ENCODE results near the gene PPP1R2C. TPM values are rescaled to one million over a fixed set of nuclear protein-coding genes. Genes with fewer than 3 reads are reported as not detected.

Gene PPP1R2C
- total and polyA plus RNA-seq, 2 of the 4 experiments (the other 2 are of a cell fraction) = not detected

GRCh38 chrX:42772874-42773273 lies 5.1 kb downstream of the PPP1R2C start:
- no peak overlapping the region for H2BK5ac ChIP-seq (ENCODE audit: low read depth, low read length, poor library complexity, severe bottlenecking)
- DNase-seq = no peak
- no peak overlapping the region for H4K91ac ChIP-seq (ENCODE audit: insufficient read depth, low read depth, low read length)
- POLR2A ChIA-PET (ENCODE audit: unreplicated experiment) = no interaction called here
- CTCF ChIA-PET = no interaction called here
- no peaks in the 10 kb centered on the region for H3K36me3 ChIP-seq (ENCODE audit: control insufficient read depth, insufficient read depth, low read length)
- no peak overlapping the region for H3K18ac ChIP-seq (ENCODE audit: low read depth, low read length)
- no peak overlapping the region for H2BK20ac ChIP-seq (ENCODE audit: low read depth, low read length)
- H3K9me3 ChIP-seq (ENCODE audit: control insufficient read depth, insufficient read depth, low read length) = peaks cover 4% of the 10 kb centered on the region
- H3K14ac ChIP-seq (replicated peaks; ENCODE audit: low read depth, low read length) = no peak overlapping the region
- no peaks in the 10 kb centered on the region for H3K9me1 ChIP-seq (ENCODE audit: insufficient read depth, low read length)
- H4K20me1 ChIP-seq (ENCODE audit: insufficient read depth, low read length) = no peaks in the 10 kb centered on the region
- no peak for ATAC-seq (ENCODE audit: low read depth)
- no peaks in the 10 kb centered on the region for H3K79me1 ChIP-seq (ENCODE audit: low read depth in 1 of 2, low read length in 2 of 2)
- no peak overlapping the region for H3K27ac ChIP-seq (ENCODE audit: insufficient read depth, low read length)
- dilution Hi-C loops (cut with HindIII; ENCODE audit: low sequenced_read_pairs, unreplicated experiment) = no loop called here
- H2BK15ac ChIP-seq (ENCODE audit: low read depth, low read length) = no peak overlapping the region
- no peak overlapping the region for H4K8ac ChIP-seq (ENCODE audit: low read depth in 2 of 2, low read length in 2 of 2)
- H2BK120ac ChIP-seq (ENCODE audit: low read depth, low read length) = no peak overlapping the region
- no peak overlapping the region for H3K4me3 ChIP-seq (ENCODE audit: insufficient read depth, low read depth, low read length)
- no peak overlapping the region for H4K5ac ChIP-seq (ENCODE audit: low read depth, low read length)
- no peaks in the 10 kb centered on the region; the same call in 1 of the 2 replicates for H3K27me3 ChIP-seq (ENCODE audit: control insufficient read depth, insufficient read depth, low read length)
- no peak overlapping the region for H2AFZ ChIP-seq (replicated peaks; ENCODE audit: low read length, poor library complexity)
- no peak overlapping the region for H3K23ac ChIP-seq (ENCODE audit: low read depth, low read length)
- no peaks in the 10 kb centered on the region for H3K4me1 ChIP-seq (ENCODE audit: control insufficient read depth, insufficient read depth, low read length)
- no TSS peak for BruUV-seq (replicated peaks)
- no peak overlapping the region for H3K4ac ChIP-seq (ENCODE audit: low read depth, low read length)
- no CpG with 5 or more reads among the region's 2 CpGs for WGBS, 2 experiments (ENCODE audit: extremely low coverage in 2 of 2, insufficient read length in 1 of 2)
- no peak overlapping the region for H3K56ac ChIP-seq (ENCODE audit: extremely low read depth, insufficient read depth, low read length)
- no peak overlapping the region for H3K4me2 ChIP-seq (ENCODE audit: low read depth, low read length)
- H3K9ac ChIP-seq (ENCODE audit: low read depth, low read length) = no peak overlapping the region
- TF ChIP-seq POLR2A (IDR thresholded peaks at IDR 0.05; ENCODE audit: low read depth, low read length) (no peak), ELK1 (IDR thresholded peaks at IDR 0.05; ENCODE audit: borderline replicate concordance, low read depth, low read length) (no peak), SMC3 (IDR thresholded peaks at IDR 0.05; ENCODE audit: low read depth, low read length) (no peak), BHLHE40 (IDR thresholded peaks at IDR 0.05; ENCODE audit: low read depth, low read length) (no peak), FOS (IDR thresholded peaks at IDR 0.05; ENCODE audit: low read depth, low read length) (no peak), MAFK (IDR thresholded peaks at IDR 0.05; ENCODE audit: low read depth, low read length) (no peak), CHD1 (IDR thresholded peaks at IDR 0.05; ENCODE audit: low read depth, low read length) (no peak), RFX5 (IDR thresholded peaks at IDR 0.05; ENCODE audit: low read depth, low read length) (no peak), NFE2L2 (IDR thresholded peaks at IDR 0.05; ENCODE audit: low read depth, low read length) (no peak), RCOR1 (IDR thresholded peaks at IDR 0.05; ENCODE audit: insufficient replicate concordance, low read length) (no peak), MAZ (IDR thresholded peaks at IDR 0.05; ENCODE audit: borderline replicate concordance, low read depth, low read length) (no peak), MXI1 (IDR thresholded peaks at IDR 0.05; ENCODE audit: borderline replicate concordance, low read depth, low read length) (no peak), RAD21 (IDR thresholded peaks at IDR 0.05; ENCODE audit: low read length) (no peak), CEBPB (IDR thresholded peaks at IDR 0.05; ENCODE audit: low read depth, low read length) (no peak), USF2 (IDR thresholded peaks at IDR 0.05; ENCODE audit: low read depth, low read length) (no peak), CTCF (conservative IDR thresholded peaks at IDR 0.05; ENCODE audit: low read depth, low read length) (no peak)
- H2AK5ac ChIP-seq (ENCODE audit: low read depth, low read length) = no peak overlapping the region
- no peak overlapping the region for H2AK9ac ChIP-seq (replicated peaks; ENCODE audit: low read depth, low read length, poor library complexity)
- in situ Hi-C loops (cut with MboI; ENCODE audit: low sequenced_read_pairs) = no loop called here
- intact Hi-C loops (cut with micrococcal nuclease) = no loop called here
